Lower lobe of right lung (tissue), 1 donor: ENCODE results near the gene ACACB. TPM values are rescaled to one million over a fixed set of nuclear protein-coding genes. Genes with fewer than 3 reads are reported as not detected.

ENCODE experiments used
- total RNA-seq: library from RNA; stranded (reverse); fragmentation: NEBNext Ultra II Directional; extraction: Animal tissue kit (Norgen Biotek cat#: 25700); gene quantifications from one replicate; pipeline ENCODE4 v1.2.1, GENCODE V29; 2021
- donor health status: DM: no; HTN: yes; CAD: no; lungs with severe emphysema.

The ACACB gene
- total RNA-seq, 1 donor from 2014 or later = 42.5 TPM

Other genes with a start within 250 kb of the ACACB start
- gene DAO, start 236.5 kb upstream of the ACACB start, total RNA-seq = not detected
- not detected for gene SVOP, start 95.5 kb upstream of the ACACB start, total RNA-seq
- 13.9 TPM for gene USP30, start 64.0 kb upstream of the ACACB start, total RNA-seq
- gene ALKBH2, start 23.1 kb upstream of the ACACB start, total RNA-seq = 9.6 TPM
- 20.5 TPM for gene UNG, start 19.0 kb upstream of the ACACB start, total RNA-seq
- not detected for gene FOXN4, start 192.7 kb downstream of the ACACB start, total RNA-seq
- 0.30 TPM for gene MYO1H, start 231.3 kb downstream of the ACACB start, total RNA-seq